ENCODE data around the gene DCUN1D2.
"Not testable (repeated sequence)": the region's sequence is repeated elsewhere in the genome, so short reads cannot be mapped to it uniquely, and the experiment has no call there.

The DCUN1D2 gene

DNA sequence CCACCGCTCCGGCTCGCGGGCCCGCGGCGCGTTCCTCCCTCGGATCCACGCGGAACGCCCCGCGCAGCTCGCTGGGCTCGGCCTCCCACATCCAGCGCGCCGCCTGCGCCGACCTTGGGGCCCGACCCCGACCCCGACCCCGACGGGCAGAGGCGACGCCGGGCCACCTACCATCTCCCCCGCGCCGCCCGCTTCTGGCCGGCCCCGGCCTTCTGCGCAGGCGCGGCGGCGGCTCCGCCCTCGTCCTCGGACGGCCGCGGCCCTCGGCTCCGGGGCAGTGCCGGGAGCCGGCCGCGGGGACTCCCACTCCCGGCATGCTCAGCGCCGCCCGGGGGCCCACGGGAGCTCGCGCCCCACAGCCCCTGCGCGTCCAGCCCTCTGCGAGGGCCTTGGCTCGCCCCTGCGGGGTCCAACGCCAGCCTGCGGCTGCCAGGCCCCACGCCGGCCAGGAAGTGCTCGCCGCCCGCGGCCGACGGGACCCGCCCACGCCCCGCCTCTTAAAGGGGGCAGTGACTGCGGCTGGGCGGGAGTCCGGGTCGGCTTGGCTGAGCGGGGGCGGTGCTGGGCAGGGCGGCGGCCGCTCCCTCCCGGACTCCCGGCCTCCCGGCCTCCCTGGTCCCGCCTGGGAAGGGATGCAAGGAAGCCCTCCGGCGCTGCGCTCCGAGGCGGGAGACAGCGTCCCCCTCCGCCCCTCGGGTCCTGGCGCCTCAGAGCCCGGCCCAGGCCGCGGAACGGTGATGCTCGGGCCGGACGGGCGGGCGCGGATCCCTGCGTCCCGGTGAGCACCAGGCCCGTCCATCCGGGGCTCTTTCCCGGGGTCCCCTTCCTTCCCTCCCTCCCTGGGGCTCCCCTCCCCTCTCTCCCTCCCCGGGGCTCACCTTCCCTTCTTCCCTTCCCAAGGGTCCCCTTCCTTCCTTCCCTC is at the start of gene DCUN1D2:
DCUN1D2 (minus strand) TSS at position 216 of the 922 bp plus-strand sequence; CDS start at position 174, 42 bp downstream.
- peak; percentile 97 for DNase-seq (ENCODE audit: low read depth)

DNA sequence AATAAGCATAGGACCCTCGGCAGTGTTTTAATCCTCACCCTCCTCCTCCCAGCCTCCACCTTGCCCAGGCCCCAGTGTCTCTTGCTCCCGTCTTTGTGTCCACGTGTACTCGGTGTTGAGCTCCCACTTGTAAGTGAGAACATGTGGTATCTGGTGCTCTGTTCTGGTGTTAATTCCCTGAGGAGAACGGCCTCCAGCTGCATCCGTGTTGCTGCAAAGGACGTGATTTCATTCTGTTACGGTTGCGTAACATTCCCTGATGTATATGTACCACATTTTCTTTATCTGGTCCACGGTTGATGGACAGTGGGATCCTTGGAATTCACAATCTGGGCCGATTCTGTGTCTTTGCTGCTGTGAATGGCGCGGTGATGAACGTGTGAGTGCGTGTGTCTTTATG is 49.3 kb upstream of the DCUN1D2 start:
- DNase-seq (ENCODE audit: low read depth), result no peak

DNA sequence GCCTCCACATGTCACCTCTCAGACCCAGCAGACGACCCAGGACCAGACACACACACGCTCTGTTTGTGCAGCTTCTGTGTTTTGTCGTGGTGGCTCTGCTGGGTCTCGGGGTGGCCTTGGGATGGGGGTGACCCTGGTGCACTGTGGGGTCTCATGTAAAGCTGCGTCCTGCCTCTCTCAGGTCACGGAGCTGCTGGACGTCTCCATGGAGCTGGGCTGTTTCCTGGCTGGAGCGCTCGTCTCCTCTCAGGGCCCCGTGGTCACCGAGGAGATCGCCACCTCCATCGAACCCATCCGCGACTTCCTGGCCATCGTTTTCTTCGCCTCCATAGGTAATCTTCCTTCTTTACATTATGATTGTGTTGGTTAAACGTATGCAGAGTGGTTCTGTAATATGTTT is 48.7 kb upstream of the DCUN1D2 start:
- DNase-seq (ENCODE audit: low read depth), result no peak

DNA sequence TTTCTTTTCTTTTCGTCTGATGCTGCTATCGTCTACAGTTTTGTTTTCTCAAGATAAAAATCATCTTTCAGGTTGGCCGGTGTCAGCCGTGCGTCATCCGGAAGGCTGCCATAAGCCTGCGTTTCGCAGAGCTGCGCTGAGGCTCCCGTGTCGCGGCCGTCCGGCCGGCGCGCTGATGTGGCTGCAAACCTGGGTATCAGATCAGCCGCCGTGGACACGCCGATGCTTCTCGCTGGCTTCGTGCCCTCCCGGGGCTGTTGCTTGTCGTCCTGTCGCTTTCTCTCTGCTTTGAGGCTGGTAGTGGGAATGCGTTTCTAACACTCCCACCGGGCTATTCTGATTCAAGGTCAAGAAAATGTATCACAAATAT is 48.2 kb upstream of the DCUN1D2 start:
- DNase-seq (ENCODE audit: low read depth), result no peak

DNA sequence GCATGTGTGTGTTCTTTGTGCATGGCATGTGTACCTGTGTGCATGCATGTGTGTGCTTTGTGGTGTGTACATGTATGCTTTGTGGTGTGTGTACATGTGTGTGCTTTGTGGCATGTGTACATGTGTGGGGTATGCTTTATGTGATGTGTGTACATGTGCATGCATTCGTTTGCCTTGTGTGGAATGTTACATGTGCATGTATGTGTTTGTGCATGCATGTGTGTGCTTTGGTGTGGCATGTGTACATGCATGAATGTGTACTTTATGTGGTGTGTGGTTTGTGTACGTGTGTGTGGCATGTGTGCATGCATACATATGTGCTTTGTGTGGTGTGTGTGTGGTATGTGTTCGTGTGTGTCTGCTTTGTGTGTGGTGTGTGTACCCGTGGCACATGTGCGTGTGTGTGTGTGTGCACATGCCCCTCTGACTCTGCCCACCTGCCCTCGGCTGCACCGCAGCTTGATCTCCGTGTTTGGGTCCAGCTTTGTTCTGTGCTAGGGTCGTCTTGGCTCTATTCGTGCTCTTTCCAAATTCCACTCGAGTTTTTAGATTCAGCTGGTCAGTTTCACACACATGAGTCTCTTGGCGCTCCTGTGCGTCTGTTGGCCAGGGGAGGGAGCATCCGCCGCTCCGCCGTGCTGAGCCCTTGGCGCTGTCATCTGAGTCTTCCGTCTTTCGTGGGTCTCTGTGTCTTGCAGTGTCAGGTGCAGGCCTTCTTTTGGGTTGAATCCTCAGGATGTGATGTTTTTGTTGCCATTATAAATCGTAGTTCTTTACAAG is 47.6 kb upstream of the DCUN1D2 start:
- DNase-seq (ENCODE audit: low read depth), result no peak

DNA sequence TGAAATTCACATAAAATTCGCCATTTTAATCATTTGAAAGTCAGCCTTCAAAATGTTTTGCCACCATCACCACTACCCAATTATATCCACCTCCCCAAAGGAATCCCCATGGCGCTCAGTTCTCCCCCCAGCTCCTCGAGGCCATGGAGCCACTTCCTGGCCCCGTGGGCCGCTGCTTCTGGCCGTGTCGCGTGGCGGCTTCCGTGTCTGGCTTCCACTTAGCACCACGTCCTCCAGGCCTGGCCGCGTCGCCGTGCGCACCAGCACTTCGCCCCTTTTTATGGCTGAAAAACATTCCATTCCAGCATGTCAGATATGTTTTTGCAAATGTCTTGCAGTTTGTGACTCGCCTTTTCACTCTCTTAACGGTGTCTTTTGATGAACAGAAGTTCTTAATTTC is 46.7 kb upstream of the DCUN1D2 start:
- DNase-seq (ENCODE audit: low read depth), result no peak

DNA sequence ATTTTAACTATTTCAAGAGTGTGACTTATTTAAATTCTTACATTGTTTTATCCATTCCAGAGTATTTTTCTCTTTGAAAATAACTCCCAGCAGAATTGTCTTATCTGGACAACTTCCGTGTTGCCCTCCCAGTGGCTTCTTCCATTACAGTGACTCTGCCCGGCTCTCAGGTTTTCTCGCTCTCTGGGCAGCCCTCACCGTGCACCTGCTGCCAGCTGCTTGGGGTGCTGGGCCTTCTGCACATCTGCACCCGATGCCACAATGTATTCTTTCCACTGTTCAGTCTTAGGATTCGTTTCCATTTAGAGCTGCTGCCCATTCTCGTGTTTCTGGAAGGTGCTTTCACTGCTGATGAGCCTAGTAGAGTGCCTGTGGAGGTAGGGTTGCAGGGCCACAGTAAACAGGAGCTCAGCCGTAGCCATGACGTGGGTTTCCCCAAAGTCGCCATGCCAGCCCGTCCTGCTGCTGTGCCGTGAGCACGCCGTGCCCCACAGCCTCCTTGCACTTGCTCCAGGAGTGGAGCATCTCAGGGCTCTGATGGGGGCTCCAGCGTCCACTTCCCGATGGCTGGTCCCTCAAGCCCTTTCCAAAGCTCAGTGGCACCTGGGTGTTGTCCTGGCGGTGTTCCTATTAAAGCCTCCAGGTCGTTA is 46.1 kb upstream of the DCUN1D2 start:
- DNase-seq (ENCODE audit: low read depth), result no peak

DNA sequence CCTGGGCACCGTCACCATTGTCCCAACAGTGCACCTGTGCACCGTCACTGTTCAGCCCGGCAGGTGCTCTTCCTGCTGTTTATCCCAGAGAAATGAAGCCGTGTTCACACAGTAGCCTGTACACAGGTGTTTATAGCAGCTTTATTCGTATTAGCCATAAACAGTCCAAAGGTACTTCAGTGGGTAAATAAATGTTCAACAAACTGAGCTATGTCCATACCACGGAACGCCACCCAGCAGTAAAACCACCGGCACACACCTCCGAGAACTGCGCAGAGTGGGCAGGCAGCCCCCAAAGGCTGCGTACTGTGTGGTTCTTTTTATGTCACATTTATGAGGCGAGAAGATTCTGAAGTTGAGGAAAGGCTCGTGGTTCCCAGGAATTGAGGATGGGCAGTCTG is 44.9 kb upstream of the DCUN1D2 start:
- no peak for DNase-seq (ENCODE audit: low read depth)

DNA sequence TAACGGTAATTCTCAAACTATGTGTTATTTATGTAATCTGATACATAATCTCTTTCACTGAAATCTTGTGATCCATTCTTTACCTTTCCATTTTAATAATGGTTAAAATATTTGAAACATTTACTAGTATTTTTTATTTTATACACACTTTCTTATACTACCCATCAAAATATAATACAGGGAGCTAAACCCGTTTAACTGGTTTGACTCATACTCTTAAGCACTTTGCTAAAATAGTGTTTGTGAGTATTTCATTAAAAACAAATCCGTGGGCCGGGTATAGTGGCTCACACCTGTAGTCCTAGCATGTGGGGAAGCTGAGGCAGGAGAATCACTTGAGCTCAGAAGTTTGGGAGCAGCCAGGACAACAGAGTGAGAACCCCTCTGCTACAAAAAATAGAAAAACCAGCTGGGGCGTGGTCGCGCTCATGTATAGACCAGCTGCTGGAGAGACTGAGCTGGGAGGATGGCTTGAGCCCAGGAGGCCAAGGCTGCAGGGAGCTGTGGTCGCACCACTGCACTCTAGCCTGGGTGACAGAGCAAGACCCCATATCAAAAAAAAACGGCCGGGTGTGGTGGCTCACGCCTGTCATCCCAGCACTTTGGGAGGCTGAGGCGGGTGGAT is 43.8 kb upstream of the DCUN1D2 start:
- DNase-seq (ENCODE audit: low read depth), result no peak

DNA sequence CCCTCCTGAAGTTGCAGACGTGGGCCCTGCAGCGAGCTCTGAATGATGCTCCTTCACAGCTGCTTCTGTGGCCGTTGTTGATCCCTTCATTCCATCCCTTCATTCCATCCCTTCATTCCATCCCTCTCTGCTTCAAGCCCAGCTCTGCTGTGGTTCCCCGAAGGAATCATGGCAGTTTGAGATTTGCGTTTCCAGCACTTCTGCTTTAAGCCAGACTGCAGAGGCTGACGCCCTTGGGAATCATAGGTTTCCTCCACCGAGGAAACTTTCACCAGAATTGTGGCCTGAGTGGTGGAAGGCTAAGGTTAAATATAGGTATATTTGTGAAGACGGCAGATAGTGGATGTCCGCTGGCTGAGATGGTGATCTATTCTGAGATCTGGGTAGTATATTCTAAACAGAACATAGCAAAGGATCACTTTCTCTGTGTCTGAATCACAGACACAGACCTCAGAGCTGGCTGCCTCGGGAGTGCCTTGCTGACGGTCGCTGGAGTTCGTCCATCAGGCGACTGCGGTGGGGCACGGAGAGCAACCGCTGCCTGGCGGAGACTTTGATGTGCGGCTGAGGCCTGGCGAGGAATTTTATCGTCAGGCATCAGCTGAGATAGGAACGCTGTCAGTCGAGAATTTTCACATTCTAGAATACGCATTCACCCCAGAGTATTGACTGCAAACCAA is 42.8 kb upstream of the DCUN1D2 start:
- DNase-seq (ENCODE audit: low read depth), result no peak

DNA sequence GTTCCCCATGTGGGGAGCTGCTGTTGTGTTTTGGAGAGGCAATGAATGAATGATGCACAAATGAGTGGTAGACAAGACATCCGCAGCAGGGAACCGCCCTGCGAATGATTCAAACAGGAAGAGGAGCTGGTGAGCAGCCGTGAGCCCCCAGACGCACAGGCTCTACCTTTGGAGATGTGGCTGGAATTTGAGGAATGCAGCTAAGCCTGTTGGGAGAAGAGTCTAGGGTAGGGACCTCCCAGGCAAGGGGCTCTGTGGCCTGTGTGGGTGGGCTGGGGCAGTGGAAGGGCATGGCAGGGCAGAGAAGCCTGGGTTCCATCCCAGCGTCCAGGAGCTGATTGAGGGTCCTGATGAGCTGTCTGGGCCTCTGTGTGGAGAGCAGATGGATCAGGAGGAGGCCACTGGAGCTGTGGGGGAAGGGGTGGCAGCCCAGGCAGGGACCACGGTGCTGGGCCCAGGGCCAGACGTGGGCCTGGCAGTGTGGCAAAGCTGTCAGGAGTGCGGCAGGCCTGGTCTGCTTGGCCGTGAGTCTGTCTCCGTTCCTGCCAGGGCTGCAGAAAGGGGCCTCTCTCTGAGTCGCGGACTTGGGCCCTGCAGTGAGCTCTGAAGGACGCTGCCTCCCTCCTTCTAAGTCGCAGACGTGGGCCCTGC is 41.8 kb upstream of the DCUN1D2 start:
- DNase-seq (ENCODE audit: low read depth), result no peak

DNA sequence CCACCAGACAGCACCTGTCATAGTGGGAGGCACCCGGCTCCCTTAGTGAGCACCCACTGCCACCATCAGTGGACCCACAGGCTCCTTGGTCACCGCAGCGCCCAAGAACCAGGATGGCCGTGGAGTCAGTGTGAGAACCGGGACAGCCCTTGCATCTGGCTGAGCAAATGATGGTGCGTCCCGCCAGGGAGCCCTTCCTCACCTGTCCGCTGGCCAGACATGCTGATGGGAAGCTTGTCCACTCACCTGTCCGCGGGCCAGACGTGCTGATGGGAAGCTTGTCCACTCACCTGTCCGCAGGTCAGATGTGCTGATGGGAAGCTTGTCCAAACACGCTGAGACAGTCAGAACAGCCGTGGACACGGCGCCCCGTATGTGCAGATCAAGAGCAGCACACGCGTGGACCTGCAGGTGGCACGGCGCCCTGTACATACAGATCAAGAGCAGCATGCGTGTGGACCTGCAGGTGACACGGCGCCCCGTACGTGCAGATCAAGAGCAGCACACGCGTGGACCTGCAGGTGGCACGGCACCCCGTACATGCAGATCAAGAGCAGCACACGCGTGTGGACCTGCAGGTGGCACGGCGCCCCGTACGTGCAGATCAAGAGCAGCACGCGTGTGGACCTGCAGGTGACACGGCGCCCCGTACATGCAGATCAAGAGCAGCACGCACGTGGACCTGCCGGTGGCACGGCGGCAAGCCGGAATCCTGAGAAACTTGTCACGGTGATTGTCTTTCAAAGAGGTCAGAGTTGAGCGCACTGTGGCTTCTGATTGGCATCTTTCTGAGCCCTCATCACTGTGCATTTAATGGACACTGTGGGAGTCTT is 40.7 kb upstream of the DCUN1D2 start:
- no peak for DNase-seq (ENCODE audit: low read depth)

DNA sequence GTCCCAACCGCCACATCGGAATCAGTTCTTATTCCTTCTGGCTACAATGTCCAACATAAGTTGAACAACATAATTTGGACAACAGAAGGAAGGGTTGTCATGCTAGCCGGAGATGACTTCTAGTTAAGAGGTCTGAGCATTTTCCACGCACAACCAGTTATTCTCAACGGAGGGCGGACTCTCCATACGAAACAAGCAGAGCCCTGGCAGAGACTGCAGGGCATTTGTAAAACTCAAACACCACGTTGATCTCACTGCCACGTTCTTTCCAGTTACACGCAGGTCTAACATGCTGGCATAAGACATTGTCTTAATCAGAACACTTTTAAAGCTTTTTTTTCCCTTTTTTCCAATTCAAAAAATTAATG is 38.3 kb upstream of the DCUN1D2 start:
- DNase-seq (ENCODE audit: low read depth), result no peak

DNA sequence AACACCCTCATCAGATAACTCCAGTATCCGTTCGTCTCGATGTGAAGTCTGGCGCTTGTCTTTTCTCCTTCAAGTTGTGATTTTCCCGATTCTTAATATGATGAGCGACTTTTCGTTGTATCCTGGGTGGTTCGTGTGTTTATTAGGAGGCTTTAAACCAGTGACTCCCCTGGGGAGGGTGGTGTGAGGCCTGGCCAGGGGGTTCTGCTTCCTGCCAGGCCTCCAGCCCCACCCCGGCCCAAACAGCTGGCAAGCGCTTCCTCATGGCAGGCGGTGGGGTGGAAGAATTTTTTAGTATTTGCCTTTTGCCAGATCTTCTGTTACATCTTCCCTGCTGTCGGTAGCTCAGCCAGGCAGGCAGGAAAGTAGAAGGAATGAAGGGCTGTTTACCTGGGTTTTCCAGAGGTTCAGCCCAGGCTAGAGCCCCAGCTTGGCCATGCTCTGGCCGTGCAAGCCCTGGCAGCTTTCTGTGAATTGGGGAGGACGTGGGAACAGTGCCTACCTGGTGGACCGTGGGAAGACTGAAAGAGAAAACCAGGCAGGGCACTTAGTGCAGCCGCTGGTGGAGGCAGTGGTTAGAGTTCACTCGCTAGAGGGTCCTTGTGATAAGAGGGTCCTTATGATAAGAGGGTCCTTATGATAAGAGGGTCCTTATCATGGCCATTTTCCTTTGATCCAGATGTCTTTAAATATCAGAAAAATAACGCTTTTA is 37.7 kb upstream of the DCUN1D2 start:
- DNase-seq (ENCODE audit: low read depth), result no peak

DNA sequence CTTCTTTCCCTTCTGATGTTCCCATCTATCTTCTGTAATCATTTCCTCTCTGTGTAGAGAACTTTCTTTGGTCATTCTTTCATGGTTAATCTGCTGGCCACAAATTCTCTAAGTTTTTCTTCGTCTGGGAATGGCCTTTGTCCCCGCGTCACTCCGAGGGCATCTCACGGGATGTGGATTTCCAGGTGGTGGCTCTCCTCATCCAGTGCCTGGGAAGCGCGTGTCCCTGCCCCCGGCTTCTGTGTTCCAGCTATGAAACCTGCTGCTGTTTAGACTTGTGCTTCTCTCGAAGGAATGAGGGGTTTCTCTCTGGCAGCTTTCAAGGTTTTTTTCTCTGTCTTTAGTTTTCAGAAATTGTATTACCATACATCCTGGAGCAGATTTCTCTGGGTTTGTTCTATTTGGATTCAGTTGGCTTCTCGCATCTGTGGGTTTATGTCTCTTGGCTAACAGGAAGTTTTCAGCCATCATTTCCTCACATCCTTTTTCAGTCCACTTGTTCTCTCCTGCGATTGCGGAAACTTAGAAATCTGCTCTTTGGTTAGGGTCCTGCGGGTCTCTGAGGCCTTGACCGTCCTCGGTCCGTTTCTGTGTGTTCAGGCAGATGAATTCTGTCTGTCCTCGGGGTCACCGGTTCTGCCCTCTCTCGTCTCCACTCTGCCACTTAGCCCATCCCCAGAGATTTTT is 36.9 kb upstream of the DCUN1D2 start:
- no peak for DNase-seq (ENCODE audit: low read depth)

DNA sequence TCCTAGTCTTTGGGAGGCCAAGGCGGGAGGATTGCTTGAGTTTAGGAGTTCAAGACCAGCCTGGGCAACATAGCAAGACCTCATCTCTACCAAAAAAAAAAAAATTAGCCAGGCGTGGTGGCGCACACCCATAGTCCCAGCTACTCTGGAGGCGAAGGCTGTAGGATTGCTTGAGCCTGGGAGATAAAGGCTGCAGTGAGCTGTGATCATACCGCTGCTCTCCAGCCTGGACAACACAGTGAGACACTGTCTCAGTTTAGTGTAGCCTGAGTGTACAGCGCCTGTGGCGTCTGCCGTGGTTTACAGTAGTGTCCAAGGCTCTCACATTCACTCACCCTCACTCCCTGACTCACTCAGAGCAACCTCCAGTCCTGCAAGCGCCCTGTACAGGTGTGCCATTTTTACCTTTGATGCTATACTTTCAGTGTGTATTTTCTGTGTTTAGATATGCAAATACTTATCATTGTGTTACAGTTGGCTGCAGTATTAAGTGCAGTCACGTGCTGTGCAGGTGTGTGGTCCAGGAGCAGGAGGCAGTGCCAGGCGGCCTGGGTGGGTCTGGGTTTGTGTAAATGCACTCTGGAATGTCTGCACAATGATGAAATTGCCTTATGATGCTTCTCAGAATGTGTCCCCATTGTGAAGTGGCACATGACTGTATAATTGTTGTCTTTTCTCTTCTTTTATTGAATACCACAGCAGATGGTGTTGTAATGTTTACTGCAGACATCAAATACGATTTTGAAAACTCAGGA is 36.1 kb upstream of the DCUN1D2 start:
- DNase-seq (ENCODE audit: low read depth), result no peak

DNA sequence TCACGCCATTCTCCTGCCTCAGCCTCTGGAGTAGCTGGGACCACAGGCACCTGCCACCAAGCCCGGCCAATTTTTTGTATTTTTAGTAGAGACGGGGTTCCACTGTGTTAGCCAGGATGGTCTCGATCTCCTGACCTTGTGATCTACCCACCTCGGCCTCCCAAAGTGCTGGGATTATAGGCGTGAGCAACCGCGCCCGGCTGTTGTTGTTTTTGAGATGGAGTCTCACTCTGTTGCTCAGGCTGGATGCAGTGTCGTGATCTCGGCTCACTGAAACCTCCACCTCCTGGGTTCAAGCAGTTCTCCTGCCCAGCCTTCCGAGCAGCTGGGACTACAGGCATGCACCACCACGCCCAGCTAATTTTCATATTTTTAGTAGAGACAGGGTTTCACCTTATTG is 31.9 kb upstream of the DCUN1D2 start:
- not testable (repeated sequence) for DNase-seq (ENCODE audit: low read depth)

DNA sequence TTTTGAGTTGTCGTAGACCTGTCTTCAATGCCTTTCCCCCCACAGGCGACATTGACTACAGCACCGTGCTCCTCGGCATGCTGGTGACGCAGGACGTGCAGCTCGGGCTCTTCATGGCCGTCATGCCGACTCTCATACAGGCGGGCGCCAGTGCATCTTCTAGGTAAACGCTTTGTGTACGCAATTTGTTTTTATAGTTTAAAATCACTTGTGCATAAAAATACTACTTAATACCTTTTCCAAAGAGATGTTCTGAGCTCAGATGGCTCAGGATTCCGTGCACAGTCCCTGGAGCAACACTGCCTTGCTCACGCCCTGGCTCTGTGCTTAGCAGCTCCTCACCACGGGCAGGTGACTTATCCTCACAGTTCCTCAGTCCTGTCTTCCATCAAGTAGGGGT is 30.1 kb upstream of the DCUN1D2 start:
- no peak for DNase-seq (ENCODE audit: low read depth)
